ENCODE data around the gene STK38L.
A peak's percentile ranks its signal among the peaks of the same experiment; 100 is the strongest.
"Not testable (repeated sequence)": the region's sequence is repeated elsewhere in the genome, so short reads cannot be mapped to it uniquely, and the experiment has no call there.

The STK38L gene

GRCh38 chr12:27220055-27220987, 23.8 kb upstream of the STK38L start:
- no peak for TF ChIP-seq CTCF (IDR thresholded peaks at IDR 0.05)
- H3K9me3 ChIP-seq = no peaks in the 10 kb centered on the region
- H3K27ac ChIP-seq = no peak overlapping the region
- H3K4me3 ChIP-seq (ENCODE audit: low read depth in 1 of 2, low read length in 1 of 2) = no peak overlapping the region
- no peaks in the 10 kb centered on the region for H3K36me3 ChIP-seq
- H3K4me1 ChIP-seq (ENCODE audit: control insufficient read depth in 1 of 2, insufficient read depth in 1 of 2, low read depth in 1 of 2, low read length in 1 of 2) = peaks cover 12 to 15% of the 10 kb centered on the region in 2 experiments
- H3K27me3 ChIP-seq = no peaks in the 10 kb centered on the region

- Histone ChIP-seq H3K9me3 (no peaks in the 10 kb centered on the region), H3K4me1 (ENCODE audit: control insufficient read depth in 1 of 2, insufficient read depth in 1 of 2, low read depth in 1 of 2, low read length in 1 of 2) (peaks cover 18 to 22% of the 10 kb centered on the region in 2 experiments), H3K27ac (no peak overlapping the region), H3K27me3 (no peaks in the 10 kb centered on the region), H3K36me3 (no peaks in the 10 kb centered on the region), H3K4me3 (ENCODE audit: low read depth in 1 of 2, low read length in 1 of 2) (no peak overlapping the region)
- TF ChIP-seq CTCF (IDR thresholded peaks at IDR 0.05) = no peak
Observed at GRCh38 chr12:27220988-27221345, 23.1 kb upstream of the STK38L start.

GRCh38 chr12:27221625-27222387, 22.3 kb upstream of the STK38L start:
- Histone ChIP-seq H3K27ac (peak overlapping the region; percentile 48), H3K4me3 (ENCODE audit: low read depth in 1 of 2, low read length in 1 of 2) (no peak overlapping the region), H3K9me3 (no peaks in the 10 kb centered on the region), H3K27me3 (no peaks in the 10 kb centered on the region), H3K36me3 (no peaks in the 10 kb centered on the region), H3K4me1 (ENCODE audit: control insufficient read depth in 1 of 2, insufficient read depth in 1 of 2, low read depth in 1 of 2, low read length in 1 of 2) (peaks cover 26 to 29% of the 10 kb centered on the region in 2 experiments)
- TF ChIP-seq CTCF (IDR thresholded peaks at IDR 0.05) = no peak

- TF ChIP-seq CTCF (IDR thresholded peaks at IDR 0.05) = no peak
- Histone ChIP-seq H3K4me3 (ENCODE audit: low read depth in 1 of 2, low read length in 1 of 2) (peak overlapping the region; percentile 25 to 28), H3K36me3 (no peaks in the 10 kb centered on the region), H3K27me3 (no peaks in the 10 kb centered on the region), H3K9me3 (no peaks in the 10 kb centered on the region), H3K27ac (peak overlapping the region; percentile 78), H3K4me1 (ENCODE audit: control insufficient read depth in 1 of 2, insufficient read depth in 1 of 2, low read depth in 1 of 2, low read length in 1 of 2) (peaks cover 40 to 44% of the 10 kb centered on the region in 2 experiments)
Observed at GRCh38 chr12:27226407-27226929, 17.6 kb upstream of the STK38L start.

- Histone ChIP-seq H3K4me3 (ENCODE audit: low read depth in 1 of 2, low read length in 1 of 2) (no peak overlapping the region), H3K27ac (peak overlapping the region; percentile 8), H3K27me3 (no peaks in the 10 kb centered on the region), H3K9me3 (no peaks in the 10 kb centered on the region), H3K36me3 (no peaks in the 10 kb centered on the region), H3K4me1 (ENCODE audit: control insufficient read depth in 1 of 2, insufficient read depth in 1 of 2, low read depth in 1 of 2, low read length in 1 of 2) (peaks cover 30 to 33% of the 10 kb centered on the region in 2 experiments)
- TF ChIP-seq CTCF (IDR thresholded peaks at IDR 0.05) = no peak
Observed at GRCh38 chr12:27229367-27229766, 14.7 kb upstream of the STK38L start.

- not testable (repeated sequence) for H3K27ac ChIP-seq; H3K4me3 ChIP-seq (ENCODE audit: low read depth in 1 of 2, low read length in 1 of 2)
- peaks cover 30 to 36% of the 10 kb centered on the region in 2 experiments for H3K4me1 ChIP-seq (ENCODE audit: control insufficient read depth in 1 of 2, insufficient read depth in 1 of 2, low read depth in 1 of 2, low read length in 1 of 2)
Observed at GRCh38 chr12:27231374-27231773, 12.7 kb upstream of the STK38L start.

More at GRCh38 chr12:27231374-27231773, 12.7 kb upstream of the STK38L start:
- H3K36me3 ChIP-seq, H3K27me3 ChIP-seq, H3K9me3 ChIP-seq: not testable (repeated sequence)

All from neutrophil (primary cell).